ENCODE measurements around the gene LENG8. TPM values are rescaled to one million over a fixed set of nuclear protein-coding genes. Genes with fewer than 3 reads are reported as not detected.
"Not testable (repeated sequence)": the region's sequence is repeated elsewhere in the genome, so short reads cannot be mapped to it uniquely, and the experiment has no call there.

LENG8 gene
- polyA plus RNA-seq, 3 donors = 3.6 to 341 (median 5.8) TPM

GRCh38 chr19:54493967-54494585, 45.1 kb downstream of the LENG8 start:
- no peak for DNase-seq
- Histone ChIP-seq H3K27me3 (ENCODE audit: control insufficient read depth in 2 of 2, insufficient read depth in 2 of 2, low read length in 2 of 2) (peaks cover 44 to 84% of the 10 kb centered on the region in 2 donors), H3K9me3 (replicated peaks in 1 of 2; ENCODE audit: control insufficient read depth in 1 of 2, insufficient read depth in 1 of 2, low read length in 2 of 2) (no peaks in the 10 kb centered on the region), H3K4me1 (ENCODE audit: control insufficient read depth in 1 of 2, insufficient read depth in 2 of 2, low read length in 2 of 2) (no peaks in the 10 kb centered on the region), H2AFZ (ENCODE audit: insufficient read depth, low read depth, low read length, poor library complexity, severe bottlenecking) (no peak overlapping the region), H4K20me1 (ENCODE audit: insufficient read depth, low read length) (no peaks in the 10 kb centered on the region), H3K4me2 (replicated peaks; ENCODE audit: extremely low read depth, low read length, poor library complexity, severe bottlenecking) (no peak overlapping the region), H3K9ac (ENCODE audit: insufficient read depth, low read length, poor library complexity, severe bottlenecking) (no peak overlapping the region), H3K79me2 (ENCODE audit: insufficient read depth, low read length) (no peaks in the 10 kb centered on the region), H3K4me3 (replicated peaks in 1 of 3; ENCODE audit: low read depth in 2 of 3, low read length in 3 of 3) (no peak overlapping the region), H3K27ac (ENCODE audit: low read depth in 1 of 2, low read length in 2 of 2) (no peak overlapping the region), H3K36me3 (replicated peaks in 1 of 2; ENCODE audit: control insufficient read depth in 1 of 2, insufficient read depth in 2 of 2, low read length in 2 of 2) (no peaks in the 10 kb centered on the region)
- peaks cover 86 to 96% (median 86%) of the 10 kb centered on the region in 3 donors for H3K27me3 Mint-ChIP-seq (ENCODE audit: low read depth in 3 of 3)
- intact Hi-C loops (cut with micrococcal nuclease) = loop anchor here in 1 of 2 donors (10.0 kb wide), 1 partner anchor 441 kb away; no protein-coding TSS in a partner anchor
- H3K4me1 Mint-ChIP-seq = no peaks in the 10 kb centered on the region
- peaks cover 0 to 8% (median 3%) of the 10 kb centered on the region in 7 donors for H3K9me3 Mint-ChIP-seq
- peak overlapping the region in 1 of 2 donors; percentile 90 for H3K4me3 Mint-ChIP-seq
- TF ChIP-seq, protein P1, sequence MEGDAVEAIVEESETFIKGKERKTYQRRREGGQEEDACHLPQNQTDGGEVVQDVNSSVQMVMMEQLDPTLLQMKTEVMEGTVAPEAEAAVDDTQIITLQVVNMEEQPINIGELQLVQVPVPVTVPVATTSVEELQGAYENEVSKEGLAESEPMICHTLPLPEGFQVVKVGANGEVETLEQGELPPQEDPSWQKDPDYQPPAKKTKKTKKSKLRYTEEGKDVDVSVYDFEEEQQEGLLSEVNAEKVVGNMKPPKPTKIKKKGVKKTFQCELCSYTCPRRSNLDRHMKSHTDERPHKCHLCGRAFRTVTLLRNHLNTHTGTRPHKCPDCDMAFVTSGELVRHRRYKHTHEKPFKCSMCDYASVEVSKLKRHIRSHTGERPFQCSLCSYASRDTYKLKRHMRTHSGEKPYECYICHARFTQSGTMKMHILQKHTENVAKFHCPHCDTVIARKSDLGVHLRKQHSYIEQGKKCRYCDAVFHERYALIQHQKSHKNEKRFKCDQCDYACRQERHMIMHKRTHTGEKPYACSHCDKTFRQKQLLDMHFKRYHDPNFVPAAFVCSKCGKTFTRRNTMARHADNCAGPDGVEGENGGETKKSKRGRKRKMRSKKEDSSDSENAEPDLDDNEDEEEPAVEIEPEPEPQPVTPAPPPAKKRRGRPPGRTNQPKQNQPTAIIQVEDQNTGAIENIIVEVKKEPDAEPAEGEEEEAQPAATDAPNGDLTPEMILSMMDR (IDR thresholded peaks at IDR 0.05) = no peak
- H3K36me3 Mint-ChIP-seq = no peaks in the 10 kb centered on the region
- 84% methylated on average over 5 of the region's 10 CpGs for WGBS (ENCODE audit: insufficient coverage)
- H3K27ac Mint-ChIP-seq = no peak overlapping the region

GRCh38 chr19:54495284-54495683, 46.3 kb downstream of the LENG8 start:
- not testable (repeated sequence) for H4K20me1 ChIP-seq (ENCODE audit: insufficient read depth, low read length); H3K4me2 ChIP-seq (replicated peaks; ENCODE audit: extremely low read depth, low read length, poor library complexity, severe bottlenecking); H3K27ac Mint-ChIP-seq; H2AFZ ChIP-seq (ENCODE audit: insufficient read depth, low read depth, low read length, poor library complexity, severe bottlenecking); DNase-seq; H3K9ac ChIP-seq (ENCODE audit: insufficient read depth, low read length, poor library complexity, severe bottlenecking); H3K4me1 Mint-ChIP-seq; H3K36me3 ChIP-seq (replicated peaks in 1 of 2; ENCODE audit: control insufficient read depth in 1 of 2, insufficient read depth in 2 of 2, low read length in 2 of 2); H3K36me3 Mint-ChIP-seq; H3K9me3 ChIP-seq (replicated peaks in 1 of 2; ENCODE audit: control insufficient read depth in 1 of 2, insufficient read depth in 1 of 2, low read length in 2 of 2); H3K27ac ChIP-seq (ENCODE audit: low read depth in 1 of 2, low read length in 2 of 2); H3K79me2 ChIP-seq (ENCODE audit: insufficient read depth, low read length); H3K4me1 ChIP-seq (ENCODE audit: control insufficient read depth in 1 of 2, insufficient read depth in 2 of 2, low read length in 2 of 2); H3K4me3 ChIP-seq (replicated peaks in 1 of 3; ENCODE audit: low read depth in 2 of 3, low read length in 3 of 3)
- WGBS (ENCODE audit: insufficient coverage) = 86% methylated on average over 2 of the region's 5 CpGs
- H3K27me3 ChIP-seq (ENCODE audit: control insufficient read depth in 2 of 2, insufficient read depth in 2 of 2, low read length in 2 of 2) = peaks cover 34 to 84% of the 10 kb centered on the region in 2 donors
- Mint-ChIP-seq H3K27me3 (ENCODE audit: low read depth in 3 of 3) (peaks cover 81 to 92% (median 83%) of the 10 kb centered on the region in 3 donors), H3K9me3 (peaks cover 0 to 10% (median 2%) of the 10 kb centered on the region in 7 donors), H3K4me3 (peak overlapping the region in 1 of 2 donors; percentile 70)
- intact Hi-C loops (cut with micrococcal nuclease) = loop anchor here in 1 of 2 donors (10.0 kb wide), 1 partner anchor 440 kb away; no protein-coding TSS in a partner anchor

DNA sequence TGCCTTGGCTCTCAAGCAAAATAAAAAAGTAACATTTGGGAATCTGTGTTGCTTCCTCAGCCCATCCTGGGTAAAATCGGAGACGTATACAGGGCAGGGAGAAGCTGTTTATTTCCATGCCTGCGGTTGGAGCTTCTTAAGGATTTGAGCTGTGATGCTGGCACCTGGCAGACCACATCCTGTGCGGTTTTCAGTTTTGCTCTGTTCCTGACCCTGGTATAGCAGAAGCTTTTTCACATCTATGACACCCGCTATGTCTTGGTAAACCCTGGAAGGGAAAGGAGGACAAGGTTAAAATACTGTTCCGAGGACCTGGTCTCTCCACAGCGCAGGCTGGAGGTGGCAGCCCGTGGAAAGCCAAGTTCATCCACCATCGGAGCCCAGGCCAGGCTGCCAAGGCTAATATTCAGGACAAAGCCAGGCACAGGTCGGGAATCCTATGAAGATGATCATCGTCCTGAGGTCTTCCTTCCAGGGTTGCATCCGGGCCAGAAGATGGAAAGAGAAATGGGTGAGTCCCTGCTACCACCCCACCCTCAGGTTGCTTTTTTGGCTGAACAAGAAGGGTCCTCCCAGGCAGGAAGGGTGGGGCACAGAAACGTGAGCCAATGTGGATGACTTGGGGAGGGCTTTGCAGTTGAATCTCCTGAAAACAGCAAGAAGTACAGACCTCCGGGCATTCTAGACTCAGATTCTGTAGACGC, 48.9 kb downstream of the LENG8 start:
- H3K27ac Mint-ChIP-seq; H3K27ac ChIP-seq (ENCODE audit: low read depth in 1 of 2, low read length in 2 of 2); H3K9ac ChIP-seq (ENCODE audit: insufficient read depth, low read length, poor library complexity, severe bottlenecking); H3K36me3 ChIP-seq (replicated peaks in 1 of 2; ENCODE audit: control insufficient read depth in 1 of 2, insufficient read depth in 2 of 2, low read length in 2 of 2); H3K79me2 ChIP-seq (ENCODE audit: insufficient read depth, low read length); DNase-seq; H3K4me1 ChIP-seq (ENCODE audit: control insufficient read depth in 1 of 2, insufficient read depth in 2 of 2, low read length in 2 of 2); H3K4me1 Mint-ChIP-seq; H4K20me1 ChIP-seq (ENCODE audit: insufficient read depth, low read length); H3K36me3 Mint-ChIP-seq; H2AFZ ChIP-seq (ENCODE audit: insufficient read depth, low read depth, low read length, poor library complexity, severe bottlenecking); H3K9me3 Mint-ChIP-seq; H3K4me3 ChIP-seq (replicated peaks in 1 of 3; ENCODE audit: low read depth in 2 of 3, low read length in 3 of 3); H3K9me3 ChIP-seq (replicated peaks in 1 of 2; ENCODE audit: control insufficient read depth in 1 of 2, insufficient read depth in 1 of 2, low read length in 2 of 2); H3K4me2 ChIP-seq (replicated peaks; ENCODE audit: extremely low read depth, low read length, poor library complexity, severe bottlenecking): not testable (repeated sequence)
- H3K4me3 Mint-ChIP-seq = peak overlapping the region; percentile 20 to 53
- WGBS (ENCODE audit: insufficient coverage) = 0% methylated on average over 2 of the region's 15 CpGs
- intact Hi-C loops (cut with micrococcal nuclease) = loop anchor here in 1 of 2 donors (10.0 kb wide), 1 partner anchor 437 kb away; no protein-coding TSS in a partner anchor
- H3K27me3 Mint-ChIP-seq (ENCODE audit: low read depth in 3 of 3) = peaks cover 62 to 83% (median 67%) of the 10 kb centered on the region in 3 donors
- peaks cover 24 to 78% of the 10 kb centered on the region in 2 donors for H3K27me3 ChIP-seq (ENCODE audit: control insufficient read depth in 2 of 2, insufficient read depth in 2 of 2, low read length in 2 of 2)

Data from CD14-positive monocyte (primary cell).